H9 (cell line): ENCODE measurements around the gene KCNQ2. TPM values are rescaled to one million over a fixed set of nuclear protein-coding genes. Genes with fewer than 3 reads are reported as not detected.
A peak's percentile ranks its signal among the peaks of the same experiment; 100 is the strongest.

Experiments
- DNase-seq: peaks from one replicate; pipeline ENCODE4 v3.0.0-alpha.2; 2017
- H2AFZ ChIP-seq: one replicate; pipeline ENCODE4 v1.6.1; 2013; ENCODE audit warnings: mild to moderate bottlenecking, low read length, control low read depth, moderate library complexity
- H2AK5ac ChIP-seq: 2 replicates; pipeline ENCODE4 v1.6.1; 2013; ENCODE audit warnings: low read length, control low read depth, mixed read lengths; ENCODE audit not compliant: insufficient read length
- H2BK120ac ChIP-seq: one replicate; pipeline ENCODE4 v1.6.1; 2013; ENCODE audit warnings: low read depth, mild to moderate bottlenecking, low read length, control low read depth, inconsistent platforms; ENCODE audit not compliant: poor library complexity, severe bottlenecking
- H2BK12ac ChIP-seq: 2 replicates; pipeline ENCODE4 v1.6.1; 2013; ENCODE audit warnings: low read length, control low read depth, mixed read lengths, low read depth; ENCODE audit not compliant: insufficient read length
- H2BK15ac ChIP-seq: 2 replicates; pipeline ENCODE4 v1.6.1; 2013; ENCODE audit warnings: low read depth, low read length, control low read depth
- H2BK20ac ChIP-seq: one replicate; pipeline ENCODE4 v1.6.1; 2013; ENCODE audit warnings: low read depth, mild to moderate bottlenecking, low read length, control low read depth, inconsistent platforms; ENCODE audit not compliant: poor library complexity, severe bottlenecking
- H2BK5ac ChIP-seq: 2 replicates; pipeline ENCODE4 v1.6.1; 2013; ENCODE audit warnings: low read length, control low read depth, mixed read lengths; ENCODE audit not compliant: insufficient read length
- H3K14ac ChIP-seq: 2 replicates; pipeline ENCODE4 v1.6.1; 2013; ENCODE audit warnings: low read length, control low read depth; ENCODE audit not compliant: insufficient read depth
- H3K18ac ChIP-seq: 2 replicates; pipeline ENCODE4 v1.6.1; 2013; ENCODE audit warnings: low read depth, mild to moderate bottlenecking, mixed read lengths, low read length, control low read depth; ENCODE audit not compliant: insufficient read length
- H3K23ac ChIP-seq: 2 replicates; pipeline ENCODE4 v1.6.1; 2013; ENCODE audit warnings: low read length, control low read depth, mixed read lengths, low read depth; ENCODE audit not compliant: insufficient read length
- H3K23me2 ChIP-seq: 2 replicates; pipeline ENCODE4 v1.6.1; 2013; ENCODE audit warnings: low read depth, mild to moderate bottlenecking, mixed read lengths, low read length, control low read depth; ENCODE audit not compliant: insufficient read length, poor library complexity, severe bottlenecking
- H3K27ac ChIP-seq: 2 replicates; pipeline ENCODE4 v1.5.1; 2013; ENCODE audit warnings: low read length, control low read depth, mixed read lengths, low read depth; ENCODE audit not compliant: insufficient read length
- H3K27me3 ChIP-seq: 2 replicates; pipeline ENCODE4 v1.6.1; 2013; ENCODE audit warnings: low read length, control low read depth, inconsistent platforms; ENCODE audit not compliant: insufficient read depth
- H3K4ac ChIP-seq: 2 replicates; pipeline ENCODE4 v1.6.1; 2013; ENCODE audit warnings: low read depth, mild to moderate bottlenecking, control low read depth, inconsistent platforms, low read length, moderate library complexity
- H3K4me1 ChIP-seq: 2 replicates; pipeline ENCODE4 v1.6.1; 2013; ENCODE audit warnings: low read length, control low read depth, inconsistent platforms; ENCODE audit not compliant: insufficient read depth
- H3K4me2 ChIP-seq: 2 replicates; pipeline ENCODE4 v1.6.1; 2013; ENCODE audit warnings: low read length, control low read depth, mixed read lengths; ENCODE audit not compliant: insufficient read length, insufficient read depth
- H3K56ac ChIP-seq: 2 replicates; pipeline ENCODE4 v1.6.1; 2013; ENCODE audit warnings: low read depth, mild to moderate bottlenecking, mixed read lengths, low read length, control low read depth; ENCODE audit not compliant: insufficient read length
- H3K79me1 ChIP-seq: 2 replicates; pipeline ENCODE4 v1.6.1; 2013; ENCODE audit warnings: low read depth, mild to moderate bottlenecking, moderate library complexity, low read length, control low read depth, inconsistent platforms; ENCODE audit not compliant: insufficient read depth, poor library complexity, severe bottlenecking
- H3K79me2 ChIP-seq: 2 replicates; pipeline ENCODE4 v1.6.1; 2013; ENCODE audit warnings: low read length, control low read depth, inconsistent platforms; ENCODE audit not compliant: insufficient read depth
- H3K9ac ChIP-seq: 2 replicates; pipeline ENCODE4 v1.6.1; 2013; ENCODE audit warnings: low read length, control low read depth, mixed read lengths; ENCODE audit not compliant: insufficient read length; ENCODE audit errors: extremely low read depth
- H3K9me3 ChIP-seq: one replicate; pipeline ENCODE4 v1.6.1; 2013; ENCODE audit warnings: low read depth, low read length, inconsistent platforms; ENCODE audit not compliant: control insufficient read depth
- H3T11ph ChIP-seq: one replicate; pipeline ENCODE4 v1.6.1; 2013; ENCODE audit warnings: mild to moderate bottlenecking, low read length, control low read depth, inconsistent platforms
- H4K20me1 ChIP-seq: one replicate; pipeline ENCODE4 v1.6.1; 2013; ENCODE audit not compliant: control insufficient read depth, insufficient read length, insufficient read depth
- H4K5ac ChIP-seq: 2 replicates; pipeline ENCODE4 v1.6.1; 2013; ENCODE audit warnings: low read depth, mild to moderate bottlenecking, mixed read lengths, low read length, control low read depth; ENCODE audit not compliant: insufficient read length
- H4K8ac ChIP-seq: replicated peaks from 2 replicates; pipeline ENCODE4 v1.6.1; 2013; ENCODE audit warnings: low read length, control low read depth, mixed read lengths, low read depth; ENCODE audit not compliant: insufficient read length
- H4K91ac ChIP-seq: 2 replicates; pipeline ENCODE4 v1.6.1; 2013; ENCODE audit warnings: low read depth, mild to moderate bottlenecking, moderate library complexity, mixed read lengths, low read length, control low read depth; ENCODE audit not compliant: insufficient read length
- H3K27ac Mint-ChIP-seq, 3 experiments: 2 replicates in 2 of 3; 3 replicates in 1 of 3; pipeline ENCODE4 v1.8.0; 2020 to 2021; ENCODE audit warnings: mixed read lengths in 3 of 3, mild to moderate bottlenecking in 1 of 3, moderate library complexity in 1 of 3
- H3K27me3 Mint-ChIP-seq: 2 replicates; pipeline ENCODE4 v1.8.0; 2021; ENCODE audit warnings: low read depth, mild to moderate bottlenecking, moderate library complexity, mixed read lengths
- H3K36me3 Mint-ChIP-seq, 3 experiments: 2 replicates in 2 of 3; 3 replicates in 1 of 3; pipeline ENCODE4 v1.8.0; 2020 to 2021; ENCODE audit warnings: low read depth in 3 of 3, mixed read lengths in 3 of 3; ENCODE audit not compliant: insufficient read depth in 1 of 3
- H3K4me1 Mint-ChIP-seq, 2 experiments: 2 replicates each; pipeline ENCODE4 v1.8.0; 2020; ENCODE audit warnings: mixed read lengths in 2 of 2
- H3K4me3 Mint-ChIP-seq, 2 experiments: 2 replicates in 1 of 2; 3 replicates in 1 of 2; pipeline ENCODE4 v1.8.0; 2020 to 2021; ENCODE audit warnings: mild to moderate bottlenecking in 2 of 2, mixed read lengths in 2 of 2, moderate library complexity in 1 of 2
- H3K9me3 Mint-ChIP-seq, 2 experiments: 2 replicates in 1 of 2; 3 replicates in 1 of 2; pipeline ENCODE4 v1.8.0; 2020; ENCODE audit warnings: mild to moderate bottlenecking in 2 of 2, mixed read lengths in 2 of 2, moderate library complexity in 1 of 2
- WGBS: extraction: QIAGEN DNeasy Blood & Tissue Kit; methylation state at CpG from one replicate; pipeline ENCODE4 v1.1.7; 2013; ENCODE audit warnings: missing lambda C conversion rate, low lambda C conversion rate, mixed read lengths; ENCODE audit not compliant: insufficient read length; ENCODE audit errors: extremely low coverage; 5-methylcytosine and 5-hydroxymethylcytosine counted together
- total RNA-seq: library from RNA; stranded (reverse); gene quantifications from 2 replicates; pipeline ENCODE4 v1.2.1, GENCODE V29; 2021
- TF ChIP-seq, protein P1 (sequence below): fragments of 200-600 bp; sonication (generic); conservative IDR thresholded peaks from 3 replicates; pipeline ENCODE4 v1.8.0; 2021; ENCODE audit warnings: antibody characterized with exemption, mild to moderate bottlenecking

Gene KCNQ2
- total RNA-seq, 1 experiment from 2014 or later: 69.2 TPM

- no peak overlapping the region for H3K56ac ChIP-seq
- no peak overlapping the region for H3K27ac ChIP-seq
- H3K14ac ChIP-seq: no peak overlapping the region
- no peaks in the 10 kb centered on the region; the same call in 1 of the 2 replicates for H3K27me3 ChIP-seq
- H3K18ac ChIP-seq: no peak overlapping the region
- no peaks in the 10 kb centered on the region for H3K9me3 ChIP-seq
- no peak overlapping the region for H3T11ph ChIP-seq
- peak overlapping the region in 1 of 3 experiments; percentile 31; a peak in 1 of 7 replicates for H3K27ac Mint-ChIP-seq
- no peaks in the 10 kb centered on the region for H3K23me2 ChIP-seq
- no peak overlapping the region for H2BK120ac ChIP-seq
- no peak overlapping the region for H2AFZ ChIP-seq
- H2BK15ac ChIP-seq: no peak overlapping the region
- no peak overlapping the region for H2AK5ac ChIP-seq
- no peak for DNase-seq
- no peak overlapping the region for H3K23ac ChIP-seq
- H3K4ac ChIP-seq: no peak overlapping the region
- H2BK20ac ChIP-seq: no peak overlapping the region
- H3K79me2 ChIP-seq: no peaks in the 10 kb centered on the region
- WGBS: no CpG with 5 or more reads among the region's 11 CpGs
- peaks cover 0 to 4% of the 10 kb centered on the region in 2 experiments; a peak in 2 of 5 replicates for H3K9me3 Mint-ChIP-seq
- no peak overlapping the region for H3K4me2 ChIP-seq
- H4K8ac ChIP-seq: no peak overlapping the region
- H3K4me1 Mint-ChIP-seq: peaks cover 5 to 12% of the 10 kb centered on the region in 2 experiments
- peaks cover 26% of the 10 kb centered on the region for H3K27me3 Mint-ChIP-seq
- TF ChIP-seq, protein P1, sequence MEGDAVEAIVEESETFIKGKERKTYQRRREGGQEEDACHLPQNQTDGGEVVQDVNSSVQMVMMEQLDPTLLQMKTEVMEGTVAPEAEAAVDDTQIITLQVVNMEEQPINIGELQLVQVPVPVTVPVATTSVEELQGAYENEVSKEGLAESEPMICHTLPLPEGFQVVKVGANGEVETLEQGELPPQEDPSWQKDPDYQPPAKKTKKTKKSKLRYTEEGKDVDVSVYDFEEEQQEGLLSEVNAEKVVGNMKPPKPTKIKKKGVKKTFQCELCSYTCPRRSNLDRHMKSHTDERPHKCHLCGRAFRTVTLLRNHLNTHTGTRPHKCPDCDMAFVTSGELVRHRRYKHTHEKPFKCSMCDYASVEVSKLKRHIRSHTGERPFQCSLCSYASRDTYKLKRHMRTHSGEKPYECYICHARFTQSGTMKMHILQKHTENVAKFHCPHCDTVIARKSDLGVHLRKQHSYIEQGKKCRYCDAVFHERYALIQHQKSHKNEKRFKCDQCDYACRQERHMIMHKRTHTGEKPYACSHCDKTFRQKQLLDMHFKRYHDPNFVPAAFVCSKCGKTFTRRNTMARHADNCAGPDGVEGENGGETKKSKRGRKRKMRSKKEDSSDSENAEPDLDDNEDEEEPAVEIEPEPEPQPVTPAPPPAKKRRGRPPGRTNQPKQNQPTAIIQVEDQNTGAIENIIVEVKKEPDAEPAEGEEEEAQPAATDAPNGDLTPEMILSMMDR: no peak
- no peak overlapping the region for H3K4me3 Mint-ChIP-seq
- H2BK5ac ChIP-seq: no peak overlapping the region
- H3K79me1 ChIP-seq: no peaks in the 10 kb centered on the region
- no peak overlapping the region for H3K9ac ChIP-seq
- no peak overlapping the region for H2BK12ac ChIP-seq
- H3K36me3 Mint-ChIP-seq: no peaks in the 10 kb centered on the region
- no peak overlapping the region for H4K5ac ChIP-seq
- H4K20me1 ChIP-seq: no peaks in the 10 kb centered on the region
- no peaks in the 10 kb centered on the region for H3K4me1 ChIP-seq
- H4K91ac ChIP-seq: no peak overlapping the region
Measured at GRCh38 chr20:63355781-63356295, 116.6 kb downstream of the KCNQ2 start.
